ENCODE measurements around the gene SLC6A11. TPM values are rescaled to one million over a fixed set of nuclear protein-coding genes. Genes with fewer than 3 reads are reported as not detected.

The SLC6A11 gene
- total RNA-seq, 2 experiments from 2014 or later = not detected

GRCh38 chr3:10964537-10965167 lies 148.6 kb downstream of the SLC6A11 start:
- H2AFZ ChIP-seq (ENCODE audit: low read length) = no peak overlapping the region
- no peaks in the 10 kb centered on the region for H3K4me1 ChIP-seq (ENCODE audit: insufficient read depth, low read length, poor library complexity, severe bottlenecking)
- POLR2A ChIA-PET = no interaction called here
- H3K36me3 ChIP-seq (ENCODE audit: insufficient read depth, low read length) = no peaks in the 10 kb centered on the region
- no peaks in the 10 kb centered on the region for H3K9me3 ChIP-seq (ENCODE audit: low read length)
- no peak overlapping the region for H3K4me3 ChIP-seq (ENCODE audit: low read depth, low read length, poor library complexity, severe bottlenecking)
- CTCF ChIA-PET (ENCODE audit: unreplicated experiment) = no interaction called here
- no peaks in the 10 kb centered on the region for H3K79me2 ChIP-seq (ENCODE audit: insufficient read depth, low read depth, low read length)
- DNase-seq (ENCODE audit: low spot score) = no peak
- no peaks in the 10 kb centered on the region for H3K9me2 ChIP-seq (ENCODE audit: insufficient read depth, low read length)
- TF ChIP-seq CTCF (conservative IDR thresholded peaks at IDR 0.05; ENCODE audit: low read length) = no peak
- no peak for TF ChIP-seq EZH2phosphoT487 (IDR thresholded peaks at IDR 0.05; ENCODE audit: borderline replicate concordance, low read depth, low read length)
- intact Hi-C loops (cut with micrococcal nuclease; ENCODE audit: unreplicated experiment) = no loop called here
- no peaks in the 10 kb centered on the region for H4K20me1 ChIP-seq (ENCODE audit: insufficient read depth, low read length)
- no peak overlapping the region for H3K27ac ChIP-seq (ENCODE audit: low read depth, low read length, poor library complexity, severe bottlenecking)
- no TSS peak for BruUV-seq (replicated peaks)
- H3K4me2 ChIP-seq (ENCODE audit: low read length) = no peak overlapping the region

- BruUV-seq (replicated peaks) = no TSS peak
- ChIA-PET POLR2A (no interaction called here), CTCF (ENCODE audit: unreplicated experiment) (no interaction called here)
- no peak for TF ChIP-seq EZH2phosphoT487 (IDR thresholded peaks at IDR 0.05; ENCODE audit: borderline replicate concordance, low read depth, low read length)
- no peak for TF ChIP-seq CTCF (conservative IDR thresholded peaks at IDR 0.05; ENCODE audit: low read length)
- no peak for DNase-seq (ENCODE audit: low spot score)
- Histone ChIP-seq H3K79me2 (ENCODE audit: insufficient read depth, low read depth, low read length) (no peaks in the 10 kb centered on the region), H3K36me3 (ENCODE audit: insufficient read depth, low read length) (no peaks in the 10 kb centered on the region), H3K9me2 (ENCODE audit: insufficient read depth, low read length) (no peaks in the 10 kb centered on the region), H3K9me3 (ENCODE audit: low read length) (no peaks in the 10 kb centered on the region), H2AFZ (ENCODE audit: low read length) (no peak overlapping the region), H4K20me1 (ENCODE audit: insufficient read depth, low read length) (no peaks in the 10 kb centered on the region), H3K4me3 (ENCODE audit: low read depth, low read length, poor library complexity, severe bottlenecking) (no peak overlapping the region), H3K27ac (ENCODE audit: low read depth, low read length, poor library complexity, severe bottlenecking) (no peak overlapping the region), H3K4me1 (ENCODE audit: insufficient read depth, low read length, poor library complexity, severe bottlenecking) (no peaks in the 10 kb centered on the region), H3K4me2 (ENCODE audit: low read length) (no peak overlapping the region)
- intact Hi-C loops (cut with micrococcal nuclease; ENCODE audit: unreplicated experiment) = no loop called here
Measured at GRCh38 chr3:10968401-10968800, 152.4 kb downstream of the SLC6A11 start.

GRCh38 chr3:10970306-10970960 lies 154.4 kb downstream of the SLC6A11 start:
- H3K79me2 ChIP-seq (ENCODE audit: insufficient read depth, low read depth, low read length) = no peaks in the 10 kb centered on the region
- H3K9me2 ChIP-seq (ENCODE audit: insufficient read depth, low read length) = no peaks in the 10 kb centered on the region
- no peaks in the 10 kb centered on the region for H3K36me3 ChIP-seq (ENCODE audit: insufficient read depth, low read length)
- H3K4me3 ChIP-seq (ENCODE audit: low read depth, low read length, poor library complexity, severe bottlenecking) = no peak overlapping the region
- H3K4me2 ChIP-seq (ENCODE audit: low read length) = no peak overlapping the region
- H2AFZ ChIP-seq (ENCODE audit: low read length) = no peak overlapping the region
- no TSS peak for BruUV-seq (replicated peaks)
- CTCF ChIA-PET (ENCODE audit: unreplicated experiment) = no interaction called here
- H3K9me3 ChIP-seq (ENCODE audit: low read length) = no peaks in the 10 kb centered on the region
- H3K27ac ChIP-seq (ENCODE audit: low read depth, low read length, poor library complexity, severe bottlenecking) = no peak overlapping the region
- TF ChIP-seq CTCF (conservative IDR thresholded peaks at IDR 0.05; ENCODE audit: low read length) = no peak
- no peak for TF ChIP-seq EZH2phosphoT487 (IDR thresholded peaks at IDR 0.05; ENCODE audit: borderline replicate concordance, low read depth, low read length)
- H4K20me1 ChIP-seq (ENCODE audit: insufficient read depth, low read length) = no peaks in the 10 kb centered on the region
- POLR2A ChIA-PET = no interaction called here
- DNase-seq (ENCODE audit: low spot score) = no peak
- intact Hi-C loops (cut with micrococcal nuclease; ENCODE audit: unreplicated experiment) = no loop called here
- H3K4me1 ChIP-seq (ENCODE audit: insufficient read depth, low read length, poor library complexity, severe bottlenecking) = no peaks in the 10 kb centered on the region

Measured in OCI-LY7 (cell line).